ENCODE data around the gene ATP8B1. TPM values are rescaled to one million over a fixed set of nuclear protein-coding genes. Genes with fewer than 3 reads are reported as not detected.

ATP8B1 gene
- total and polyA plus RNA-seq, 2 of the 4 experiments (the other 2 are of a cell fraction), result 64.3 to 136 TPM

GRCh38 chr18:57780318-57780705, 22.8 kb downstream of the ATP8B1 start (continued):
- TF ChIP-seq MXI1 (IDR thresholded peaks at IDR 0.05; ENCODE audit: borderline replicate concordance, low read depth, low read length) (no peak), RAD21 (IDR thresholded peaks at IDR 0.05; ENCODE audit: low read length) (no peak), MAZ (IDR thresholded peaks at IDR 0.05; ENCODE audit: borderline replicate concordance, low read depth, low read length) (no peak)

- BruUV-seq (replicated peaks), result no TSS peak
- no peak for ATAC-seq (ENCODE audit: low read depth)
- Histone ChIP-seq H3K36me3 (ENCODE audit: control insufficient read depth, insufficient read depth, low read length) (no peaks in the 10 kb centered on the region), H3K27me3 (ENCODE audit: control insufficient read depth, insufficient read depth, low read length) (no peaks in the 10 kb centered on the region), H3K14ac (replicated peaks; ENCODE audit: low read depth, low read length) (0 out of 2 replicates have a peak overlapping the region, but pooled peaks have one; percentile 54), H2AK9ac (replicated peaks; ENCODE audit: low read depth, low read length, poor library complexity) (no peak overlapping the region), H2BK5ac (ENCODE audit: low read depth, low read length, poor library complexity, severe bottlenecking) (no peak overlapping the region), H4K20me1 (ENCODE audit: insufficient read depth, low read length) (peaks cover 40% of the 10 kb centered on the region; the same call in 1 of the 2 replicates), H3K9me3 (ENCODE audit: control insufficient read depth, insufficient read depth, low read length) (no peaks in the 10 kb centered on the region), H3K4ac (ENCODE audit: low read depth, low read length) (0 out of 2 replicates have a peak overlapping the region, but pooled peaks have one; percentile 17), H4K5ac (ENCODE audit: low read depth, low read length) (no peak overlapping the region), H3K4me1 (ENCODE audit: control insufficient read depth, insufficient read depth, low read length) (peaks cover 17% of the 10 kb centered on the region), H3K9me1 (ENCODE audit: insufficient read depth, low read length) (peaks cover 22% of the 10 kb centered on the region), H2AK5ac (ENCODE audit: low read depth, low read length) (0 out of 2 replicates have a peak overlapping the region, but pooled peaks have one; percentile 20), H3K56ac (ENCODE audit: extremely low read depth, insufficient read depth, low read length) (no peak overlapping the region), H4K8ac (ENCODE audit: low read depth in 2 of 2, low read length in 2 of 2) (peak overlapping the region in 1 of 2 experiments; percentile 42; a peak in 2 of 4 replicates), H3K4me2 (ENCODE audit: low read depth, low read length) (no peak overlapping the region), H3K18ac (ENCODE audit: low read depth, low read length) (no peak overlapping the region), H2BK20ac (ENCODE audit: low read depth, low read length) (no peak overlapping the region), H3K23ac (ENCODE audit: low read depth, low read length) (no peak overlapping the region), H3K4me3 (ENCODE audit: insufficient read depth, low read depth, low read length) (no peak overlapping the region), H2BK15ac (ENCODE audit: low read depth, low read length) (no peak overlapping the region), H4K91ac (ENCODE audit: insufficient read depth, low read depth, low read length) (no peak overlapping the region), H3K9ac (ENCODE audit: low read depth, low read length) (no peak overlapping the region), H2BK120ac (ENCODE audit: low read depth, low read length) (no peak overlapping the region), H3K79me1 (ENCODE audit: low read depth in 1 of 2, low read length in 2 of 2) (peaks cover 46 to 76% of the 10 kb centered on the region in 2 experiments), H3K27ac (ENCODE audit: insufficient read depth, low read length) (no peak overlapping the region), H2AFZ (replicated peaks; ENCODE audit: low read length, poor library complexity) (no peak overlapping the region)
- ChIA-PET POLR2A (ENCODE audit: unreplicated experiment) (no interaction called here), CTCF (no interaction called here)
- no CpG with 5 or more reads among the region's 4 CpGs for WGBS, 2 experiments (ENCODE audit: extremely low coverage in 2 of 2, insufficient read length in 1 of 2)
- dilution Hi-C loops (cut with HindIII; ENCODE audit: low sequenced_read_pairs, unreplicated experiment), result no loop called here
- in situ Hi-C loops (cut with MboI; ENCODE audit: low sequenced_read_pairs), result no loop called here
- intact Hi-C loops (cut with micrococcal nuclease), result no loop called here
- DNase-seq, result no peak
- TF ChIP-seq BHLHE40 (IDR thresholded peaks at IDR 0.05; ENCODE audit: low read depth, low read length) (no peak), CEBPB (IDR thresholded peaks at IDR 0.05; ENCODE audit: low read depth, low read length) (peak; percentile 39; the same call in 1 of the 2 replicates)
Measured at GRCh38 chr18:57776767-57777166, 26.3 kb downstream of the ATP8B1 start.
